NOMO-1 treated with DMSO at 0.1 percent for 48 hours (cell line): ENCODE data around the gene NTRK1.

Experiments used
- DNase-seq: peaks from one replicate; lab custom pipeline; 2025; ENCODE audit not compliant: unreplicated experiment; lab: John Stamatoyannopoulos, UW

NTRK1 gene

GRCh38 chr1:156930483-156930882 lies 69.8 kb downstream of the NTRK1 start:
- no peak for DNase-seq
